HG02943 (cell line): ENCODE measurements around the gene SLK.

Experiments
- ATAC-seq: cut with Tn5 transposase; IDR thresholded peaks from one replicate; pipeline ENCODE4 v1.9.1; 2021; ENCODE audit warnings: mild to moderate bottlenecking, low read depth, moderate library complexity; ENCODE audit not compliant: unreplicated experiment

SLK gene

GRCh38 chr10:104031631-104032030 is 64.7 kb downstream of the SLK start:
- no peak for ATAC-seq

DNA sequence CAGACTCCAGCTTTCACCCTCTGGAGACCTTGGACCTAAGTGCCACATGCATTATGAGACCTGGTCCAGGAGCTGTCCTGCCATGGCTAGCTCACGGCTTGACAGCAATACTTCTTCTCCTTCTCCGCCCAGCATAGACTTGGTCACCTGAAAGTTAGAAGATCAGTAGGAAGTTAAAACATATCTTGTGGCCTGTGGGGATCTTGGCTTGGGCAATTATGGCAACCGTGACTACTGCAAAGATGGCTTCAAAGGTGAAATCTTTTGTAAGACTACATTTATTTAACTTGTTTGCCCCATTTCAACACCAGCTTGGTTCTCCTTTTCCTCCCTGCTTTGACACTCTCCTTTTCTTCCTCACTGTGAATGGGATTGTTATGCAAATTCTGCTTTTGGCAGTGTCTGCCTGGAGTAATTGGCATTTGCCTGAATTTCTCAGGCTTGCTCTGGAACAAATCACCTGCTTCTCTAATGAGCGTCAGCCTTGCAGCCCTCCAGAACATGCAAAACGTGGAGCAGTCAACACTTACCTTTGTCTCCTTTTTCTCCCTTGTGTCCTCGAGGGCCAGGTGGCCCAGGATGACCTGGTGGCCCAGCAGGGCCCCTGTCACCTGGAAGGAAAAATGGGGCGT is 65.3 kb downstream of the SLK start:
- ATAC-seq = no peak

- no peak for ATAC-seq
These were observed 66.5 kb downstream of the SLK start for GRCh38 chr10:104033401-104033930.

- ATAC-seq = no peak
These were observed 67.0 kb downstream of the SLK start for GRCh38 chr10:104033966-104034365.

DNA sequence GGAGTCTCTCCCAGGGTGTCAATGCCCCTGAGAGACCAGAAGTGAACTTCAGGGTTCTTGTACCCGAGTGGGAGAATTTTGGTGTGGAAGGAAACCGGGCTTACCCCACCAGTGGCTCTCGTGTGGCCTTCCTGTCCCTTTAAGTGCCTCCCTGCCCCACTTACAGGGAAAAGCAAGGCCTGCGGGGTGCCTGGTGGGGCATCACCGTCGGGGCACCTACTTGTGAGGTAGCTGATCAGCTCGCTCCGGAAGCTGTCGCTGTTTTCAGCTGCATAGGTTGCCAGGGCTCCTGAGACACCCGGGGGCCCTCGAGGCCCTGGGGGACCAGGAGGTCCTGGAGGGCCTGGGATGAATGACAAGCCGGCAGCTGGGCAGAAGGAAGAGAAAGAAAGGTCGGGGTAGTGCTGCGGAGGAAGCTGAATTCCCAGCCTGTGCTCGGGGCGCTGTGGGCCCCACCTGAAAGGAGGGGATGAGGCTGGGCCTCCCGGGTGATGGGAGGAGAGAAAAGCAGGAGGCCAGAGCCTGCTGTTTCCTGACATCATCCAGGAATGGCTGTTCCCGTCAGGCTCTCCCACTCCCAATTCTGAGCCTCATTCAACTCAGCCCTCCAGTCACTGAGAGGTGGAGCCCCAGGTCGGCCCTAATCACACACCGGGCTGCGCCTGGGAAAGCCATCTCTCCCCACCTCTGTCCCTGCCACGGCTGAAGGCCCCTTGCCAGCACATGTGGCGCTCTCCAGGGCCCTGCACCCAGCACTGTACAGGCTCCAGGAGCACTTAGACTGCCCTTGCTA is 67.7 kb downstream of the SLK start:
- ATAC-seq = no peak

GRCh38 chr10:104035194-104036068 is 68.5 kb downstream of the SLK start:
- ATAC-seq = no peak

GRCh38 chr10:104036069-104036384 is 69.1 kb downstream of the SLK start:
- no peak for ATAC-seq

DNA sequence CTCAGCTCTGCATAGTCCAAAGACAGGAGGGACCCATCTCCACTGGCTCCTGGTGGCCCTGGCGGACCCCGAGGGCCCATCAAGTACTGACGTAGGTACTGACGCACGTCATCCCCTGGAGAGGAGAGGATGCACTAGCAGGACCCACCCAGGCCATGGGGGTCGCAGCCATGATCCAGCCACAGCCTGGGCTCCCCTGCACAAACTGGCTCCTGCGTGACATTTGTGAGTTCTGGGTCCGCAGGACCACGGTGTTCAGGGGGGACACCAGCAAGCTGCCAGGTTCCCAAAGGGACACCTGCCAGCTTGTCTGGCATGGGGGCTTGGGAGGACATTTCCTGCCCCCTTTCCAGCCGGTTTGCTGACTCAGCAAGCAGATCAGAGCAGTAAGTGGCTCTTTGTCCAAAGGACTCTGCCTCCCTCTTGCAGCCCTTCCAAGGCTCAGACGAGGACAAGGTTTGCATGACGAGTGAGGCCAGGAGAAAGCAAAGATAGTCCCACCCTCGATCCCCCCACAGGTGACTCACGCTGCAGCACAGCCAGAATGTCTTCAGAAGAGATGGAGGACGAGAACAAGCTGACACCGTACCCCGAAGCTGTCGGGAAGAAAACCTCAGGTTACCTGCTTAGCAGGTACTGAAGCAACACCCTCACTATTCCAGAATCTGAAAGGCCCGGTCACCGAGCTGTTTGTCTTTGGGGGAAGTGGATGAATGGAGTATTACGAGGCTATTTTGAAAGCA is 69.7 kb downstream of the SLK start:
- no peak for ATAC-seq

GRCh38 chr10:104037261-104037951 is 70.5 kb downstream of the SLK start:
- ATAC-seq = no peak

GRCh38 chr10:104038537-104038936 is 71.6 kb downstream of the SLK start:
- ATAC-seq = no peak

- no peak for ATAC-seq
These were observed 72.2 kb downstream of the SLK start for GRCh38 chr10:104038958-104039752.

DNA sequence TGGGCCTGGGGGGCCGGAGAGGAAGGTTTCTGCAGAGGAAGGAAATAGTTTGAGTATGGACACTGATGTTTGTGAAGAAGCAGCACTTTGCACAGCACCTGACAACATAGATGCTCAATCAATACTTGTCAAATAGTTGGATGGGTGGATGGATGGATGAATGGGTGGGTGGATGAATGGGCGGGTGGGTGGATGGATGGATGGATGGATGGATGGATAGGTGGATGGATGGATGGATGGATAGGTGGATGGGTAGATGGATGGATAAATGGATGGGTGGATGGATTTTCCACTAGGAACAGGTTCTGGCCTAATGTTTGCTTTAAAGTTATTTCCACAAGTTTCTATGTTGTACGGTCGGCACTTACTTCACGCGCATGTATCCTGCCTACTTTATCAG is 73.4 kb downstream of the SLK start:
- no peak for ATAC-seq

DNA sequence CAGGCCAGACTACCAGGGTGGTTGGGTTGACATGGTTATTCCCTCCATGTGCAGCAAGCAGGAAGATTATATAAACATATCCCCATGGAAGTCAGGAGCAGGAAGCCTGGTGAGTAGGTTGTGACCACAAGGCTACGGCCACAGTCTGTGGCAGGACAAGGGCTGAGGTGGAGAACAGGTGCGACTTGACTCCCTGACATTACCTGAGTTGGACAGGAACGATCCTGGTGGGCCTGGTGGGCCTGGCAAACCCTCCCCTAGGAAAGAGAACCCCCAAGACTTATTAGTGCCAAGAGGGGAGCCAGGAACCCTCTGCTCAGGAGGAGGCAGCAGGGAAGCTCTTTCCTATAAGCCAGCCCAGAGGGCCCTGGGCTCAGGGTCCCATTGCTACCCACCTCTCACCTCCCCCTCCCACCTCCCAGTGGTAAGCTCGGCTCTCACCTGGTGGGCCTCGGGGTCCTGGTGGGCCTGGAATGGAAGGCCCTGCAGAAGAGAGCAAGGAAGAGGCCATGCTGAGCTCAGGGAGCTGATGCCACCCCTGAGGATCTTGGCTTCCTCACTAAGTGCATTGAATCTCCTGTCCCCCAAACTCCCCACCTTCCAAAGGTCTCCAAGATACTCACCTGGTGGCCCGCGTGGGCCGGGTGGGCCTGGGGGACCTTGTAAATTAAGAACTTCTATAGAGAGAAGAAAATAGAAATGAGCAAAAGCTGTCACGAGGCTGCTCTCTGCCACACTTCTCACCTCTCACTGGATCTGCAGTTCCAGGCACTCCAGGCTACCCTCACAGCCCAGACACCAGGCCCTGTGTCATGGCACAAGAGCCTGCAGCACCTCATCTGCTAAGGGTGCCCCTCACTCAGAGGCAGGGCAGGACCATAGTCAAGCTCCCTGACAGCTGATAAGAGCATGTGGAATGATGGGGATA is 74.2 kb downstream of the SLK start:
- ATAC-seq = no peak

- ATAC-seq = no peak
These were observed 75.1 kb downstream of the SLK start for GRCh38 chr10:104041891-104042535.

GRCh38 chr10:104043185-104043830 is 76.4 kb downstream of the SLK start:
- no peak for ATAC-seq

GRCh38 chr10:104043854-104044253 is 76.9 kb downstream of the SLK start:
- ATAC-seq = no peak
